Fibroblast of lung (primary cell): ENCODE measurements around the gene NEK4. TPM values are rescaled to one million over a fixed set of nuclear protein-coding genes. Genes with fewer than 3 reads are reported as not detected.

Experiments
- DNase-seq, 2 donors: peaks; one replicate each; pipeline versions ENCODE4 v3.0.0 to v3.0.0-alpha.2; 2010; ENCODE audit warnings: low read depth in 2 of 2
- H2AFZ ChIP-seq: 2 replicates; pipeline ENCODE4 v1.5.1; 2012; ENCODE audit warnings: low read length, control low read depth, inconsistent platforms
- H3K27ac ChIP-seq: 2 replicates; pipeline ENCODE4 v1.5.1; 2011; ENCODE audit warnings: low read length, control low read depth; ENCODE audit not compliant: insufficient read depth
- H3K27me3 ChIP-seq: 2 replicates; pipeline ENCODE4 v1.5.1; 2011; ENCODE audit warnings: mild to moderate bottlenecking, low read length; ENCODE audit not compliant: control insufficient read depth, insufficient read depth
- H3K36me3 ChIP-seq: 2 replicates; pipeline ENCODE4 v1.5.1; 2011; ENCODE audit warnings: low read length; ENCODE audit not compliant: control insufficient read depth, insufficient read depth
- H3K4me1 ChIP-seq: 2 replicates; pipeline ENCODE4 v1.5.1; 2011; ENCODE audit warnings: low read length; ENCODE audit not compliant: control insufficient read depth, insufficient read depth; ENCODE audit errors: extremely low read depth
- H3K4me2 ChIP-seq: 2 replicates; pipeline ENCODE4 v1.5.1; 2011; ENCODE audit warnings: low read length, control low read depth; ENCODE audit not compliant: insufficient read depth; ENCODE audit errors: extremely low read depth
- H3K4me3 ChIP-seq, 4 experiments: fragments of 200-600 bp in 1 of 4; sonication (generic) in 1 of 4; replicated peaks in 1 of 4; 2 replicates each; pipeline ENCODE4 v1.5.1; 2011 to 2016; ENCODE audit warnings: low read length in 4 of 4, low read depth in 3 of 4, mild to moderate bottlenecking in 3 of 4, control low read depth in 2 of 4, inconsistent platforms in 1 of 4, mixed read lengths in 1 of 4; ENCODE audit not compliant: insufficient read depth in 1 of 4; ENCODE audit errors: control extremely low read depth in 1 of 4
- H3K79me2 ChIP-seq: 2 replicates; pipeline ENCODE4 v1.5.1; 2012; ENCODE audit warnings: mild to moderate bottlenecking, low read length, inconsistent platforms; ENCODE audit not compliant: control insufficient read depth, insufficient read depth
- H3K9ac ChIP-seq: 2 replicates; pipeline ENCODE4 v1.5.1; 2011; ENCODE audit warnings: mild to moderate bottlenecking, low read length, control low read depth; ENCODE audit not compliant: insufficient read depth
- H3K9me3 ChIP-seq: 2 replicates; pipeline ENCODE4 v1.5.1; 2012; ENCODE audit warnings: low read depth, low read length; ENCODE audit not compliant: control insufficient read depth, insufficient read depth
- H4K20me1 ChIP-seq: 2 replicates; pipeline ENCODE4 v1.5.1; 2011; ENCODE audit warnings: low read length; ENCODE audit not compliant: control insufficient read depth, insufficient read depth; ENCODE audit errors: extremely low read depth
- CTCF ChIP-seq, 2 donors: IDR thresholded peaks in 1 of 2; conservative IDR thresholded peaks in 1 of 2; 1 replicate in 1 of 2; 2 replicates in 1 of 2; pipeline ENCODE4 v1.5.1; 2011 to 2012; ENCODE audit warnings: low read length in 2 of 2, control low read depth in 1 of 2, inconsistent platforms in 1 of 2, low read depth in 1 of 2, mild to moderate bottlenecking in 1 of 2
- EZH2 ChIP-seq: IDR thresholded peaks from 2 replicates; pipeline ENCODE4 v1.5.1; 2012; ENCODE audit warnings: low read length, control low read depth, mild to moderate bottlenecking; ENCODE audit errors: missing control alignments
- polyA plus RNA-seq, 2 donors: library from polyadenylated mRNA; depleted of rRNA in 1 of 2; stranded (reverse) in 1 of 2; unstranded in 1 of 2; fragments of >200 nt; gene quantifications; 2 replicates each; pipeline ENCODE4 v1.2.1, GENCODE V29; 2011 to 2012; ENCODE audit warnings: missing spikeins in 1 of 2
- total RNA-seq: library from RNA; depleted of rRNA; stranded (reverse); fragments of >200 nt; gene quantifications from 2 replicates; pipeline ENCODE4 v1.2.1, GENCODE V29; 2014

Gene NEK4
- total and polyA plus RNA-seq, 2 donors (not counting 1 experiment from before 2014, with no cell fraction given), result 16.0 to 24.9 TPM

DNA sequence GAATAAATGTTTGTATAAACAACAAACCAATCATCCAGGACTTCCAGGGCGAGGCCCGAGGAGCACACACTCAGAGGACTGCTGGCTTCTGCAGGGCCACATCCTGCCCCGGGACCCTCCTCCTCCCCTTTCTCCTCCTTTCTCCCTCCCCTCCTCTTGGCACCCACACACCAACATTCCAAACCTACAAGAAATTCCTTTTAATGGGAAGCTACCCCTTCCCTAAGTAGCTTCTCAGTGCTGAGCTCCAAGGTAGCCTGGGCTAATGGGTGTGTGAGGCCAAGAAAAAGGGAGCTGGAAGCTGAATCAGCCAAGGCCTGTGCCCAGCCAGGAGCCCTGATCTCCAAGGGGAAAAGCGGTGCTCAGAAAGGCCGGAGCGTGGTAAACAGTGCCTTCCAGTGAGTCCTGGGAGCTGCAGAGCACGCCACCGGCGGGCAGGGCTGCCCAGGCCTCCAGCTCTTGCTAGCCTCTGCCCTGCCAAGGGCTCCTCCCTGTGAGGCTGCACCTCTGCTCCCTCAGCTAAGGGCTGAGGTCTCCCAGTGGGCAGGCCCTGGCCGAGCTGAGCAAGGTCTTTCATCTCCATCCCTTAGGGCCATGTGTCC, 27.7 kb upstream of the NEK4 start:
- Histone ChIP-seq H3K4me1 (no peaks in the 10 kb centered on the region), H2AFZ (no peak overlapping the region), H3K27me3 (no peaks in the 10 kb centered on the region), H3K9me3 (no peaks in the 10 kb centered on the region), H3K79me2 (no peaks in the 10 kb centered on the region), H4K20me1 (no peaks in the 10 kb centered on the region), H3K9ac (no peak overlapping the region), H3K4me3 (no peak overlapping the region), H3K4me2 (no peak overlapping the region), H3K27ac (no peak overlapping the region), H3K36me3 (no peaks in the 10 kb centered on the region)
- TF ChIP-seq CTCF (conservative IDR thresholded peaks at IDR 0.05 in 1 of 2, IDR thresholded peaks at IDR 0.05 in 1 of 2; ENCODE audit: low read depth in 1 of 2, low read length in 2 of 2) (no peak), EZH2 (no peak)
- DNase-seq, result peak in 1 of 2 donors; percentile 54

DNA sequence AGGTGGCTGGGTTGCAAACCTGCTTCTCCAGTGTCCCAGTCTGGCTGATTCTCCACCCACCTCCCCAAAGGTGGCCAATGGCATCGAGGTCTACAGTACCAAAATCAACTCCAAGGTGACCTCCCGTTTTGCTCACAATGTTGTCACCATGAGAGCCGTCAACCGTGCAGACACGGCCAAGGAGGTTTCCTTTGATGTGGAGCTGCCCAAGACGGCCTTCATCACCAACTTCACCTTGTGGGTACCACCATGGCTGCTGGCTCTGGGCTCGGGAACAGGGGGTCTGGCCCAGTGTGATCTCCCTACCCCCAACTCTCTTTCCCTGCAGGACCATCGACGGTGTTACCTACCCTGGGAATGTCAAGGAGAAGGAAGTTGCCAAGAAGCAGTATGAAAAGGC, 25.7 kb upstream of the NEK4 start:
- no peak for TF ChIP-seq CTCF (conservative IDR thresholded peaks at IDR 0.05 in 1 of 2, IDR thresholded peaks at IDR 0.05 in 1 of 2; ENCODE audit: low read depth in 1 of 2, low read length in 2 of 2)
- TF ChIP-seq EZH2, result no peak
- no peak overlapping the region for H2AFZ ChIP-seq

GRCh38 chr3:52795298-52795900, 24.7 kb upstream of the NEK4 start:
- Histone ChIP-seq H3K9ac (no peak overlapping the region), H3K36me3 (no peaks in the 10 kb centered on the region), H3K9me3 (no peaks in the 10 kb centered on the region), H3K4me1 (no peaks in the 10 kb centered on the region), H3K27me3 (peaks cover 3% of the 10 kb centered on the region), H3K79me2 (no peaks in the 10 kb centered on the region), H2AFZ (no peak overlapping the region), H3K4me3 (no peak overlapping the region), H3K4me2 (no peak overlapping the region), H3K27ac (no peak overlapping the region), H4K20me1 (no peaks in the 10 kb centered on the region)
- TF ChIP-seq CTCF (conservative IDR thresholded peaks at IDR 0.05 in 1 of 2, IDR thresholded peaks at IDR 0.05 in 1 of 2; ENCODE audit: low read depth in 1 of 2, low read length in 2 of 2) (no peak), EZH2 (no peak)
- no peak for DNase-seq

More for the DNA sequence above, 25.7 kb upstream of the NEK4 start:
- H3K4me1 ChIP-seq, result no peaks in the 10 kb centered on the region
- no peak overlapping the region for H3K9ac ChIP-seq
- no peaks in the 10 kb centered on the region for H3K79me2 ChIP-seq
- H4K20me1 ChIP-seq, result no peaks in the 10 kb centered on the region
- no peak overlapping the region for H3K4me2 ChIP-seq
- H3K27me3 ChIP-seq, result peaks cover 2% of the 10 kb centered on the region
- H3K36me3 ChIP-seq, result no peaks in the 10 kb centered on the region
- no peak overlapping the region for H3K4me3 ChIP-seq
- no peak for DNase-seq
- no peaks in the 10 kb centered on the region for H3K9me3 ChIP-seq
- H3K27ac ChIP-seq, result no peak overlapping the region
